Liver (tissue), 9 donors: Measurements from ENCODE around the gene NFATC2. TPM values are rescaled to one million over a fixed set of nuclear protein-coding genes. Genes with fewer than 3 reads are reported as not detected.

ENCODE experiments used
- DNase-seq: peaks from one replicate; pipeline ENCODE4 v3.0.0-alpha.2; 2017; ENCODE audit warnings: low spot score
- H3K27ac ChIP-seq, 2 donors: one replicate each; pipeline ENCODE4 v1.7.0; 2013; ENCODE audit warnings: inconsistent platforms in 2 of 2, low read length in 2 of 2, control low read depth in 1 of 2, low read depth in 1 of 2, mild to moderate bottlenecking in 1 of 2
- H3K27me3 ChIP-seq, 4 donors: one replicate each; pipeline versions ENCODE4 v1.6.1 to v1.7.0; 2013; ENCODE audit warnings: low read length in 3 of 4, inconsistent platforms in 1 of 4, mild to moderate bottlenecking in 1 of 4, moderate library complexity in 1 of 4; ENCODE audit not compliant: control insufficient read depth in 4 of 4, insufficient read depth in 4 of 4
- H3K36me3 ChIP-seq, 4 donors: one replicate each; pipeline versions ENCODE4 v1.6.1 to v1.7.0; 2013; ENCODE audit warnings: low read length in 3 of 4, mild to moderate bottlenecking in 3 of 4, low read depth in 1 of 4, moderate library complexity in 1 of 4; ENCODE audit not compliant: control insufficient read depth in 4 of 4, insufficient read depth in 3 of 4
- H3K4me1 ChIP-seq, 4 donors: one replicate each; pipeline versions ENCODE4 v1.6.1 to v1.7.0; 2013; ENCODE audit warnings: low read length in 3 of 4, mild to moderate bottlenecking in 3 of 4, moderate library complexity in 1 of 4; ENCODE audit not compliant: control insufficient read depth in 4 of 4, insufficient read depth in 4 of 4
- H3K4me3 ChIP-seq, 3 donors: one replicate each; pipeline versions ENCODE4 v1.6.1 to v1.7.0; 2013; ENCODE audit warnings: low read length in 3 of 3, control low read depth in 1 of 3, low read depth in 1 of 3, mild to moderate bottlenecking in 1 of 3
- H3K9ac ChIP-seq, 2 donors: one replicate each; pipeline ENCODE4 v1.7.0; 2013; ENCODE audit warnings: low read length in 2 of 2, mild to moderate bottlenecking in 2 of 2, moderate library complexity in 2 of 2, control low read depth in 1 of 2, low read depth in 1 of 2
- H3K9me3 ChIP-seq, 4 donors: one replicate each; pipeline versions ENCODE4 v1.6.1 to v1.7.0; 2013; ENCODE audit warnings: low read length in 3 of 4; ENCODE audit not compliant: control insufficient read depth in 4 of 4
- ATF3 ChIP-seq: IDR thresholded peaks from 2 replicates; pipeline ENCODE4 v1.6.1; 2016; ENCODE audit warnings: antibody characterized with exemption
- CTCF ChIP-seq: fragments of 150-350 bp; IDR thresholded peaks from 2 replicates; pipeline ENCODE4 v1.5.1; 2017; ENCODE audit warnings: improper control_type of control experiment, low read depth, low read length; ENCODE audit not compliant: missing input control
- EGR1 ChIP-seq, 2 donors: IDR thresholded peaks; 2 replicates each; pipeline ENCODE4 v1.6.1; 2016 to 2018; ENCODE audit warnings: antibody characterized with exemption in 2 of 2, low read depth in 2 of 2
- FOXA1 ChIP-seq: IDR thresholded peaks from 2 replicates; pipeline ENCODE4 v1.6.1; 2016; ENCODE audit warnings: antibody characterized with exemption
- FOXA2 ChIP-seq: IDR thresholded peaks from 2 replicates; pipeline ENCODE4 v1.6.1; 2016; ENCODE audit warnings: antibody characterized with exemption
- GABPA ChIP-seq, 2 donors: IDR thresholded peaks in 1 of 2; conservative IDR thresholded peaks in 1 of 2; 2 replicates each; pipeline ENCODE4 v1.6.1; 2016; ENCODE audit warnings: antibody characterized with exemption in 2 of 2, mild to moderate bottlenecking in 1 of 2, moderate library complexity in 1 of 2
- HNF4A ChIP-seq, 2 donors: conservative IDR thresholded peaks; 2 replicates each; pipeline ENCODE4 v1.6.1; 2016; ENCODE audit warnings: antibody characterized with exemption in 2 of 2, mild to moderate bottlenecking in 2 of 2
- HNF4G ChIP-seq: IDR thresholded peaks from 2 replicates; pipeline ENCODE4 v1.6.1; 2016; ENCODE audit warnings: antibody characterized with exemption
- JUND ChIP-seq, 2 donors: IDR thresholded peaks; 2 replicates each; pipeline ENCODE4 v1.6.1; 2016; ENCODE audit warnings: antibody characterized with exemption in 2 of 2
- MAX ChIP-seq: IDR thresholded peaks from 2 replicates; pipeline ENCODE4 v1.6.1; 2016; ENCODE audit warnings: antibody characterized with exemption
- NR2F2 ChIP-seq: IDR thresholded peaks from 2 replicates; pipeline ENCODE4 v1.6.1; 2016; ENCODE audit warnings: antibody characterized with exemption
- RAD21 ChIP-seq, 2 donors: IDR thresholded peaks; 2 replicates each; pipeline ENCODE4 v1.6.1; 2016; ENCODE audit warnings: antibody characterized with exemption in 2 of 2, mild to moderate bottlenecking in 2 of 2
- REST ChIP-seq: IDR thresholded peaks from 2 replicates; pipeline ENCODE4 v1.6.1; 2016; ENCODE audit warnings: antibody characterized with exemption, mild to moderate bottlenecking
- RXRA ChIP-seq, 2 donors: IDR thresholded peaks; 2 replicates each; pipeline ENCODE4 v1.6.1; 2017 to 2018; ENCODE audit warnings: antibody characterized with exemption in 2 of 2, mild to moderate bottlenecking in 1 of 2
- SP1 ChIP-seq: IDR thresholded peaks from 2 replicates; pipeline ENCODE4 v1.6.1; 2018; ENCODE audit warnings: antibody characterized with exemption, mild to moderate bottlenecking
- TAF1 ChIP-seq: conservative IDR thresholded peaks from 2 replicates; pipeline ENCODE4 v1.6.1; 2016; ENCODE audit warnings: antibody characterized with exemption, mild to moderate bottlenecking
- YY1 ChIP-seq: IDR thresholded peaks from 2 replicates; pipeline ENCODE4 v1.6.1; 2016; ENCODE audit warnings: antibody characterized with exemption, mild to moderate bottlenecking
- WGBS: extraction: QIAGEN DNeasy Blood & Tissue Kit; methylation state at CpG from one replicate; pipeline ENCODE4 v1.1.7; 2013; 5-methylcytosine and 5-hydroxymethylcytosine counted together
- polyA plus RNA-seq, 2 donors: library from polyadenylated mRNA; stranded (reverse) in 1 of 2; unstranded in 1 of 2; fragments of 200-250 nt in 1 of 2; fragments of >200 nt in 1 of 2; fragmentation: Nextera tagmentation in 1 of 2; extraction: Ambion mirVana in 1 of 2; gene quantifications; one replicate each; pipeline versions ENCODE4 v1.2.1 to v1.2.3, GENCODE V29; 2013 to 2015
- total RNA-seq, 2 donors: library from RNA; depleted of rRNA; stranded (reverse); fragments of >200 nt; gene quantifications; one replicate each; pipeline ENCODE4 v1.2.3, GENCODE V29; 2014
- TF ChIP-seq, protein P1 (sequence below): IDR thresholded peaks from 2 replicates; pipeline ENCODE4 v1.6.1; 2016; ENCODE audit warnings: antibody characterized with exemption
- donor health status: healthy.
- donor health status: healthy.
- donor health status: healthy.
- donor health status: healthy.
- donor health status: healthy.

NFATC2 gene
- total and polyA plus RNA-seq, 4 donors, result 1.2 to 6.7 (median 2.6) TPM

DNA sequence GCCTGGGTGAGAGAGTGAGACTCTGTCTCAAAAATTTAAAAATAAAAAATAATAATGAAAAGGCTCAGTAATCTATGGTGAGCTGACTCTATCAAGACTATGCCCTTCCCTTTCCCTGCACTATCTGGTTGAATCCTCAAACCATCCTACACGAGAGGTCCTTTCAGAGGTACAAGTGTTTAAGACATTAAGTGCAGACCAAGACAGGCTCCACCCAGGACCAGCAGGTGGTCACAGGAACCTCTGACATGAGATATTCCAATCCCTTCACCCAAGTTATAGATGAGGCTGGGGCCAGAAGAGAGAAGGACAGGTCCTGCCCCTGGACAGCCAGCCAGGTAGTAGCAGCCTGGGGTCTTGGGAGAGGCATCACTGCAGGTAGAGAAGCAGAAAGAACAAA, 182.6 kb downstream of the NFATC2 start:
- Histone ChIP-seq H3K27me3 (no peaks in the 10 kb centered on the region), H3K9me3 (no peaks in the 10 kb centered on the region), H3K4me1 (no peaks in the 10 kb centered on the region), H3K36me3 (no peaks in the 10 kb centered on the region), H3K4me3 (no peak overlapping the region), H3K27ac (no peak overlapping the region), H3K9ac (no peak overlapping the region)
- 82% methylated on average over 1 of the region's 1 CpG for WGBS
- TF ChIP-seq SP1, result no peak
- DNase-seq, result no peak

DNA sequence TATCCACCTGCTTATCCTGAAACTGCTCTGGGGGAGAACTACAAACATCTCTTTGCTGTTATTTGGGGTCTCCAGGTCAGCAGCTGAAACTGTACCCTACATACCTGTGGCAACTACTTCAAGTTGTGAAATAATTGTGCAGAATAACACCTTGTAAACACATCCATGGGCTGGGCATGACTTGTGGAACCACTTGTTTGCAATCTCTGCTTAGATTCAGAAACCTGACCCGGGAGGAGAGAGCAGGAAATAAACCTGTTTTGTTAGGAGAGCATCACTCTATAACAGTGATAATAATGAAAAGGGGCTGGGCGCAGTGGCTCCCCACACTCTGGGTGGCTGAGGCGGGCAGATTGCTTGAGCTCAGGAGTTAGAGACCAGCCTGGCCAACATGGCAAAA, 183.1 kb downstream of the NFATC2 start:
- no peaks in the 10 kb centered on the region for H3K9me3 ChIP-seq
- 84% methylated on average over 3 of the region's 3 CpGs for WGBS
- no peak overlapping the region for H3K27ac ChIP-seq
- TF ChIP-seq CTCF, result no peak
- no peak for TF ChIP-seq SP1
- TF ChIP-seq YY1, result no peak
- TF ChIP-seq NR2F2, result no peak
- no peak for TF ChIP-seq MAX
- TF ChIP-seq JUND (IDR thresholded peaks at IDR 0.05), result no peak
- TF ChIP-seq, protein P1, sequence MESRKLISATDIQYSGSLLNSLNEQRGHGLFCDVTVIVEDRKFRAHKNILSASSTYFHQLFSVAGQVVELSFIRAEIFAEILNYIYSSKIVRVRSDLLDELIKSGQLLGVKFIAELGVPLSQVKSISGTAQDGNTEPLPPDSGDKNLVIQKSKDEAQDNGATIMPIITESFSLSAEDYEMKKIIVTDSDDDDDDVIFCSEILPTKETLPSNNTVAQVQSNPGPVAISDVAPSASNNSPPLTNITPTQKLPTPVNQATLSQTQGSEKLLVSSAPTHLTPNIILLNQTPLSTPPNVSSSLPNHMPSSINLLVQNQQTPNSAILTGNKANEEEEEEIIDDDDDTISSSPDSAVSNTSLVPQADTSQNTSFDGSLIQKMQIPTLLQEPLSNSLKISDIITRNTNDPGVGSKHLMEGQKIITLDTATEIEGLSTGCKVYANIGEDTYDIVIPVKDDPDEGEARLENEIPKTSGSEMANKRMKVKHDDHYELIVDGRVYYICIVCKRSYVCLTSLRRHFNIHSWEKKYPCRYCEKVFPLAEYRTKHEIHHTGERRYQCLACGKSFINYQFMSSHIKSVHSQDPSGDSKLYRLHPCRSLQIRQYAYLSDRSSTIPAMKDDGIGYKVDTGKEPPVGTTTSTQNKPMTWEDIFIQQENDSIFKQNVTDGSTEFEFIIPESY, result no peak
- no peak for TF ChIP-seq TAF1
- no peak for TF ChIP-seq RAD21 (IDR thresholded peaks at IDR 0.05)
- TF ChIP-seq RXRA (IDR thresholded peaks at IDR 0.05), result no peak
- no peak for TF ChIP-seq FOXA2
- TF ChIP-seq ATF3, result no peak
- no peak for TF ChIP-seq REST
- TF ChIP-seq FOXA1, result no peak
- no peak for TF ChIP-seq HNF4G
- no peak for TF ChIP-seq GABPA (IDR thresholded peaks at IDR 0.05 in 1 of 2, conservative IDR thresholded peaks at IDR 0.05 in 1 of 2)
- TF ChIP-seq EGR1 (IDR thresholded peaks at IDR 0.05; ENCODE audit: low read depth in 2 of 2), result no peak
- no peak for TF ChIP-seq HNF4A (conservative IDR thresholded peaks at IDR 0.05)
- no peak overlapping the region for H3K9ac ChIP-seq
- no peaks in the 10 kb centered on the region for H3K36me3 ChIP-seq
- no peaks in the 10 kb centered on the region for H3K27me3 ChIP-seq
- H3K4me3 ChIP-seq, result no peak overlapping the region
- no peak for DNase-seq
- H3K4me1 ChIP-seq, result no peaks in the 10 kb centered on the region
